Loucy (cell line): ENCODE results near the gene MICAL2.
A peak's percentile ranks its signal among the peaks of the same experiment; 100 is the strongest.

Experiments
- H2AFZ ChIP-seq: fragments of 200-600 bp; sonication (generic); 2 replicates; pipeline ENCODE4 v1.6.0; 2016; ENCODE audit warnings: antibody characterized with exemption, mild to moderate bottlenecking, low read length, moderate library complexity
- H3F3A ChIP-seq: fragments of 200-600 bp; 2 replicates; pipeline ENCODE4 v1.6.0; 2016; ENCODE audit warnings: antibody characterized with exemption, low read depth, mild to moderate bottlenecking
- H3K27me3 ChIP-seq: fragments of 200-600 bp; sonication (generic); 2 replicates; pipeline ENCODE4 v1.6.1; 2014; ENCODE audit warnings: low read length, mild to moderate bottlenecking; ENCODE audit not compliant: insufficient read depth, poor library complexity, severe bottlenecking
- H3K36me3 ChIP-seq: fragments of 200-600 bp; sonication (generic); 2 replicates; pipeline ENCODE4 v1.6.1; 2016; ENCODE audit warnings: low read length; ENCODE audit not compliant: insufficient read depth
- H3K4me1 ChIP-seq: fragments of 200-600 bp; sonication (generic); 2 replicates; pipeline ENCODE4 v1.5.1; 2014; ENCODE audit warnings: low read length, mild to moderate bottlenecking; ENCODE audit not compliant: insufficient read depth, poor library complexity, severe bottlenecking
- H3K4me2 ChIP-seq: fragments of 200-600 bp; sonication (generic); 2 replicates; pipeline ENCODE4 v1.6.0; 2014; ENCODE audit warnings: antibody characterized with exemption, low read length, low read depth, mild to moderate bottlenecking; ENCODE audit not compliant: poor library complexity, severe bottlenecking
- H3K4me3 ChIP-seq: fragments of 200-600 bp; sonication (generic); 2 replicates; pipeline ENCODE4 v1.5.1; 2014; ENCODE audit warnings: low read length, mild to moderate bottlenecking, mixed read lengths; ENCODE audit not compliant: poor library complexity, severe bottlenecking
- H3K79me2 ChIP-seq: fragments of 200-600 bp; sonication (generic); 2 replicates; pipeline ENCODE4 v1.6.1; 2014; ENCODE audit warnings: low read length; ENCODE audit not compliant: insufficient read depth
- H3K9ac ChIP-seq: fragments of 200-600 bp; sonication (generic); 2 replicates; pipeline ENCODE4 v1.6.0; 2014; ENCODE audit warnings: mild to moderate bottlenecking, low read depth, low read length, moderate library complexity; ENCODE audit not compliant: poor library complexity, severe bottlenecking
- H3K9me2 ChIP-seq: fragments of 200-600 bp; sonication (generic); replicated peaks from 2 replicates; pipeline ENCODE4 v1.6.1; 2016; ENCODE audit warnings: low read depth, low read length, mixed read lengths
- H3K9me3 ChIP-seq: fragments of 200-600 bp; sonication (generic); 2 replicates; pipeline ENCODE4 v1.6.1; 2014; ENCODE audit warnings: mild to moderate bottlenecking, antibody characterized with exemption, low read length, low read depth; ENCODE audit not compliant: insufficient read depth
- H4K20me1 ChIP-seq: fragments of 200-600 bp; sonication (generic); 2 replicates; pipeline ENCODE4 v1.6.0; 2014; ENCODE audit warnings: antibody characterized with exemption, low read length, mild to moderate bottlenecking; ENCODE audit not compliant: insufficient read depth, poor library complexity, severe bottlenecking
- CTCF ChIP-seq: fragments of 200-600 bp; sonication (generic); conservative IDR thresholded peaks from 2 replicates; pipeline ENCODE4 v1.5.1; 2014; ENCODE audit warnings: mild to moderate bottlenecking, antibody characterized with exemption, low read length
- EZH2phosphoT487 ChIP-seq: fragments of 200-600 bp; IDR thresholded peaks from 2 replicates; pipeline ENCODE4 v1.6.1; 2018; ENCODE audit warnings: antibody characterized with exemption, mild to moderate bottlenecking, moderate library complexity, borderline replicate concordance

The MICAL2 gene

DNA sequence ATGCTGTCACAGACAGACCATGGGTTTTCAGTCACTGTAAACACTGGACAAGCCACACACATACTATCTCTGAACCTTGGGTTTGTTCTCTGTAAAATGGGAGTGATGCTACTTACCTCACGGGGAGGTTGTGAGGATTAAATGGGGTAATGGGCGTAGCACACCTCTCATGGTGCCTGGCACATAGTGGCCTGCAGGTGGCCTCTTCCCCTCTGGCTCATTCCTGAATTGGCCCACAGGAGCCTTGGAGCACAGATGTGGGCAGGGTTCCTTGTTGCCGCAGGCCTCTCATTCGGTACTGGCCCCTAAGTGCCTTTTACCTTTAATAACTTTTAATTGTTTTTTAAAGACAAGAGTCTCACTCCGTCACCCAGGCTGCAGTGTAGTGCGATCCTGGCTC lies 11.7 kb downstream of the MICAL2 start:
- H3K79me2 ChIP-seq: no peaks in the 10 kb centered on the region

DNA sequence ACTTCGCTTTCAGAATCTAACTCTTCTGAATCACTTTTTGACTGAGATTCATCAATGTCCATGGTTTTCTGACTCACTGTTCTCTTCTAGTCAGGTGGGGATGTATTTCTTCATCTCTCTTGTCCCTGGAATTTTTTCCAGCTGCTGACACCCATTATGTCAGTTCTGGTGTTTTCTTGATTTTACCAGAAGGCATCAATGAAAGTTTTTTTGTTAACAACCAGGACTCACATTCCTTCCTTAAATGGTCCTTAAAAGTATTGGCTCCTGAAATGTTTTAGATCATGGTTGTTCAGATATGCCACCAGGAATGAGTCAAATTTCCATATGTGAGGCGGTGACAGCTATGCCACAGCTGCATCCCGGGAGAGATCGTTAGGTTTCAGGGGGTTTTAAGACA lies 12.9 kb downstream of the MICAL2 start:
- no peak overlapping the region for H3K4me2 ChIP-seq
- no peak for TF ChIP-seq EZH2phosphoT487
- no peak for TF ChIP-seq CTCF
- H3K79me2 ChIP-seq: no peaks in the 10 kb centered on the region
- H3K9ac ChIP-seq: no peak overlapping the region
- peaks cover 56% of the 10 kb centered on the region for H3K4me1 ChIP-seq
- H4K20me1 ChIP-seq: no peaks in the 10 kb centered on the region
- H3K27me3 ChIP-seq: no peaks in the 10 kb centered on the region
- H3K9me2 ChIP-seq: no peaks in the 10 kb centered on the region
- no peak overlapping the region for H2AFZ ChIP-seq
- no peak overlapping the region for H3K4me3 ChIP-seq
- no peaks in the 10 kb centered on the region for H3F3A ChIP-seq
- H3K36me3 ChIP-seq: no peaks in the 10 kb centered on the region
- H3K9me3 ChIP-seq: no peaks in the 10 kb centered on the region

More for the DNA sequence above, 11.7 kb downstream of the MICAL2 start:
- Histone ChIP-seq H3K4me3 (no peak overlapping the region), H3K27me3 (no peaks in the 10 kb centered on the region), H4K20me1 (no peaks in the 10 kb centered on the region), H2AFZ (no peak overlapping the region), H3K9me3 (no peaks in the 10 kb centered on the region), H3K9me2 (no peaks in the 10 kb centered on the region), H3K4me2 (no peak overlapping the region), H3K4me1 (peaks cover 59% of the 10 kb centered on the region), H3K9ac (no peak overlapping the region), H3F3A (no peaks in the 10 kb centered on the region), H3K36me3 (no peaks in the 10 kb centered on the region)
- TF ChIP-seq CTCF (peak; percentile 66), EZH2phosphoT487 (no peak)

- H3K4me1 ChIP-seq: peaks cover 55% of the 10 kb centered on the region
- no peaks in the 10 kb centered on the region for H3K9me2 ChIP-seq
- no peak overlapping the region for H2AFZ ChIP-seq
- H3K79me2 ChIP-seq: no peaks in the 10 kb centered on the region
- no peak overlapping the region for H3K4me2 ChIP-seq
- H3K4me3 ChIP-seq: no peak overlapping the region
- peak overlapping the region; percentile 8 for H3K9ac ChIP-seq
- TF ChIP-seq CTCF: no peak
- TF ChIP-seq EZH2phosphoT487: no peak
- no peaks in the 10 kb centered on the region for H3K9me3 ChIP-seq
- H3F3A ChIP-seq: no peaks in the 10 kb centered on the region
- no peaks in the 10 kb centered on the region for H4K20me1 ChIP-seq
- H3K27me3 ChIP-seq: no peaks in the 10 kb centered on the region
- no peaks in the 10 kb centered on the region for H3K36me3 ChIP-seq
Observed at GRCh38 chr11:12123799-12124198, 13.4 kb downstream of the MICAL2 start.
